ENCODE results near the gene TLR7.

GRCh38 chrX:12872741-12873140, 5.9 kb downstream of the TLR7 start:
- TF ChIP-seq POLR2A (IDR thresholded peaks at IDR 0.05; ENCODE audit: low read depth, low read length), result no peak
- TF ChIP-seq, protein P1, sequence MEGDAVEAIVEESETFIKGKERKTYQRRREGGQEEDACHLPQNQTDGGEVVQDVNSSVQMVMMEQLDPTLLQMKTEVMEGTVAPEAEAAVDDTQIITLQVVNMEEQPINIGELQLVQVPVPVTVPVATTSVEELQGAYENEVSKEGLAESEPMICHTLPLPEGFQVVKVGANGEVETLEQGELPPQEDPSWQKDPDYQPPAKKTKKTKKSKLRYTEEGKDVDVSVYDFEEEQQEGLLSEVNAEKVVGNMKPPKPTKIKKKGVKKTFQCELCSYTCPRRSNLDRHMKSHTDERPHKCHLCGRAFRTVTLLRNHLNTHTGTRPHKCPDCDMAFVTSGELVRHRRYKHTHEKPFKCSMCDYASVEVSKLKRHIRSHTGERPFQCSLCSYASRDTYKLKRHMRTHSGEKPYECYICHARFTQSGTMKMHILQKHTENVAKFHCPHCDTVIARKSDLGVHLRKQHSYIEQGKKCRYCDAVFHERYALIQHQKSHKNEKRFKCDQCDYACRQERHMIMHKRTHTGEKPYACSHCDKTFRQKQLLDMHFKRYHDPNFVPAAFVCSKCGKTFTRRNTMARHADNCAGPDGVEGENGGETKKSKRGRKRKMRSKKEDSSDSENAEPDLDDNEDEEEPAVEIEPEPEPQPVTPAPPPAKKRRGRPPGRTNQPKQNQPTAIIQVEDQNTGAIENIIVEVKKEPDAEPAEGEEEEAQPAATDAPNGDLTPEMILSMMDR (IDR thresholded peaks at IDR 0.05; ENCODE audit: extremely low read depth in 1 of 2, insufficient read depth in 1 of 2, low read depth in 1 of 2, low read length in 2 of 2), result no peak
- no peak for TF ChIP-seq POLR2AphosphoS5 (IDR thresholded peaks at IDR 0.05; ENCODE audit: insufficient read depth, low read depth, low read length)
- TF ChIP-seq MAX (IDR thresholded peaks at IDR 0.05; ENCODE audit: insufficient read depth, insufficient read length), result no peak
- no peak for TF ChIP-seq JUN (IDR thresholded peaks at IDR 0.05; ENCODE audit: borderline replicate concordance, insufficient read depth, insufficient read length, low read depth)
- no peak for TF ChIP-seq EZH2 (IDR thresholded peaks at IDR 0.05; ENCODE audit: borderline replicate concordance, low read depth, low read length, severe bottlenecking)

Data from endothelial cell of umbilical vein (primary cell).